Glutamatergic neuron (in vitro differentiated cells): ENCODE results near the gene OSBP2. TPM values are rescaled to one million over a fixed set of nuclear protein-coding genes. Genes with fewer than 3 reads are reported as not detected.

Experiments
- DNase-seq: peaks from one replicate; pipeline ENCODE4 v3.0.0; 2022
- H3K27ac Mint-ChIP-seq: one replicate; pipeline ENCODE4 v1.8.0; 2020; ENCODE audit warnings: mild to moderate bottlenecking, mixed read lengths, inconsistent platforms; ENCODE audit not compliant: unreplicated experiment
- H3K27me3 Mint-ChIP-seq: one replicate; pipeline ENCODE4 v1.8.0; 2020; ENCODE audit warnings: mild to moderate bottlenecking, moderate library complexity, mixed read lengths, inconsistent platforms; ENCODE audit not compliant: unreplicated experiment
- H3K36me3 Mint-ChIP-seq: one replicate; pipeline ENCODE4 v1.8.0; 2020; ENCODE audit warnings: mild to moderate bottlenecking, mixed read lengths, inconsistent platforms; ENCODE audit not compliant: unreplicated experiment
- H3K4me1 Mint-ChIP-seq: one replicate; pipeline ENCODE4 v1.8.0; 2020; ENCODE audit warnings: mild to moderate bottlenecking, low read depth, mixed read lengths, inconsistent platforms; ENCODE audit not compliant: unreplicated experiment
- H3K4me3 Mint-ChIP-seq: one replicate; pipeline ENCODE4 v1.8.0; 2020; ENCODE audit warnings: mild to moderate bottlenecking, mixed read lengths, inconsistent platforms; ENCODE audit not compliant: unreplicated experiment
- H3K9me3 Mint-ChIP-seq: one replicate; pipeline ENCODE4 v1.8.0; 2020; ENCODE audit warnings: mild to moderate bottlenecking, moderate library complexity, mixed read lengths, inconsistent platforms; ENCODE audit not compliant: unreplicated experiment
- total RNA-seq: library from RNA; stranded (reverse); fragmentation: NEBNext Ultra II Directional; extraction: Animal tissue kit (Norgen Biotek cat#: 25700); gene quantifications from one replicate; pipeline ENCODE4 v1.2.1, GENCODE V29; 2021; ENCODE audit not compliant: unreplicated experiment
- TF ChIP-seq, protein P1 (sequence below): fragments of 200-600 bp; sonication (generic); IDR thresholded peaks from one replicate; pipeline ENCODE4 v1.5.0; 2021; ENCODE audit not compliant: partially characterized antibody, unreplicated experiment

Gene OSBP2
- total RNA-seq, 1 donor from 2014 or later: 18.3 TPM

DNA sequence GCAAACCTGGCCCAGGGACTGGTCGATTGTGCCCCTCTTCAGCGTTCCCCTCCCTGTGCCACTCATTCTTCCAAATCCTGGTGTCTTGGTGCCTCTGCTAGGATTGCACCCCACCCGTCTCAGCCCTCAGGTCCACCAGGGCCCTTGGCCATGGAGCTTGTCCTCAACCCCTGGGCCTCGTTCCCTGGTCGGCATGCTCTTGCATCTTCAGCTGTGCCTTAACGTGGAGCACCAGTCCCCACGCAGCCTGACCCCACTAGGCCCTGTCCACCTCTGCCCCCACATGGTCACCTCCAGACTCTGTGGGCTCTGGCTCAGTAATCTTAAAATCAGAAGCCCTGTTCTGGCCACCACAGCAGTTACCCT, 61.1 kb downstream of the OSBP2 start:
- H3K4me1 Mint-ChIP-seq: no peaks in the 10 kb centered on the region
- peaks cover 4% of the 10 kb centered on the region for H3K27me3 Mint-ChIP-seq
- H3K36me3 Mint-ChIP-seq: peaks cover 5% of the 10 kb centered on the region
- TF ChIP-seq, protein P1, sequence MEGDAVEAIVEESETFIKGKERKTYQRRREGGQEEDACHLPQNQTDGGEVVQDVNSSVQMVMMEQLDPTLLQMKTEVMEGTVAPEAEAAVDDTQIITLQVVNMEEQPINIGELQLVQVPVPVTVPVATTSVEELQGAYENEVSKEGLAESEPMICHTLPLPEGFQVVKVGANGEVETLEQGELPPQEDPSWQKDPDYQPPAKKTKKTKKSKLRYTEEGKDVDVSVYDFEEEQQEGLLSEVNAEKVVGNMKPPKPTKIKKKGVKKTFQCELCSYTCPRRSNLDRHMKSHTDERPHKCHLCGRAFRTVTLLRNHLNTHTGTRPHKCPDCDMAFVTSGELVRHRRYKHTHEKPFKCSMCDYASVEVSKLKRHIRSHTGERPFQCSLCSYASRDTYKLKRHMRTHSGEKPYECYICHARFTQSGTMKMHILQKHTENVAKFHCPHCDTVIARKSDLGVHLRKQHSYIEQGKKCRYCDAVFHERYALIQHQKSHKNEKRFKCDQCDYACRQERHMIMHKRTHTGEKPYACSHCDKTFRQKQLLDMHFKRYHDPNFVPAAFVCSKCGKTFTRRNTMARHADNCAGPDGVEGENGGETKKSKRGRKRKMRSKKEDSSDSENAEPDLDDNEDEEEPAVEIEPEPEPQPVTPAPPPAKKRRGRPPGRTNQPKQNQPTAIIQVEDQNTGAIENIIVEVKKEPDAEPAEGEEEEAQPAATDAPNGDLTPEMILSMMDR: no peak
- DNase-seq: no peak
- no peak overlapping the region for H3K4me3 Mint-ChIP-seq
- no peaks in the 10 kb centered on the region for H3K9me3 Mint-ChIP-seq
- no peak overlapping the region for H3K27ac Mint-ChIP-seq

DNA sequence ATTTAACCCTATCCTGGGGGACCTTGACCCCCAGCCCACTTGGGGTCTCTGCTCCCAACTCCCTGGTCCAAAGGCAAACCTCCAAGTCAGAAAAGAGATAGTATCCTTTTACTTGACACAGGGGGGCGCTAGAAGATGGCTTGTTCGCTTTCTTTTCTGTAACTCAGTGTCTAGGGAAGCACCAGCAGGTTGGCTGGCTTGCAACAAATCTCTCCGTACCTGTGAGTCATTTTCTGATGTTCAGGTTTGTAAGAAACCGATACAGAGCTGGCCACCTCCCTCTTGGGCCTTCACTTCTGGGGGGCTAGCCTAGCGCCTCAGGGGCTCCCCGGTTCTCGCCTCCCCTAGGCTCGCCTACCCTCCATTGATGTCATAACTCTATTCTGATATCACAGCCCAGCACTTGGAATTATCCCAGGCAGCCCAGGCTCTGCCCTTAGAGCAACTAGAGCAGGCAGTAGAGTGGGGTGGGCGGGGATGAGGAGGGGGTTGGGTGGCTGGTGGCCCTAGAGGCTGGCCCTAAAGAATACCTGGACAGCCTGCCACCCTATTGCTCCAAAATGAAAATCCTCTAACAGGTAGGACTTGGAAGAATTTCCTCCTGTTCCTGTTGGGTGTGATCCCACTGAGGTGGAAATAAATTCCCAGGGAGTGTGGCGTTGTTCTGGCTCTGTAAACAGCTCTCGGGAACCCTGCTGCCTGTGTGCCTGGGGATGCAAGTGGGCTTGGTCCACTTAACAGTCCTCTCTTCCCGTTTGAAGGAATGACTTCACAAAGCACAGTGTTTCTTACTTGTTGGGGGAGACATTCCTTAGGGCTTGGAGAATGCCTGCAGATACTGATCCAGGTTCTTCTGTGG, 69.4 kb downstream of the OSBP2 start:
- H3K27ac Mint-ChIP-seq: no peak overlapping the region
- peak; percentile 39 for DNase-seq
- no peaks in the 10 kb centered on the region for H3K36me3 Mint-ChIP-seq
- H3K27me3 Mint-ChIP-seq: no peaks in the 10 kb centered on the region
- H3K9me3 Mint-ChIP-seq: no peaks in the 10 kb centered on the region
- TF ChIP-seq, protein P1: peak; percentile 73
- H3K4me3 Mint-ChIP-seq: no peak overlapping the region
- no peaks in the 10 kb centered on the region for H3K4me1 Mint-ChIP-seq

DNA sequence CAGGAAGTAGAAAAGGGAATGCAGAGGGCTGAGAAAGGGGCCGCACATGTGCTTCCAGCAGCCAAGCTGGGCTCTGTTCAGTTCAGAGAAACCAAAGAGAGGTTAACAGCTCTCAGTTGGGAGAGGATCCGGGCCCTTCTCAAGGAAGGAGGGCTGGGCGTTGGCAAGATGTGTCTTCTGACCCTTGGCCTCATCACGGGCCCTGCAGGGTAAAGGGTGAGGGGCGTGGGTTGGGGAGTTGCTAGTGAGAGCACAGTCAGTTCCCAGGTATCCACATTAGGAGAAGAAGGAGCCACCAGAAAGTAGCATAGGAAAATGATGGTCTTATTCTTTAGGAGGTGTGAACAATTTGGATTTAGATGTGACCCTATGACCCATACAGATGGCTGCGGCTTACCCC, 73.0 kb downstream of the OSBP2 start:
- no peak for DNase-seq
- Mint-ChIP-seq H3K36me3 (no peaks in the 10 kb centered on the region), H3K9me3 (no peaks in the 10 kb centered on the region), H3K27me3 (no peaks in the 10 kb centered on the region), H3K4me3 (no peak overlapping the region), H3K27ac (no peak overlapping the region), H3K4me1 (no peaks in the 10 kb centered on the region)
- TF ChIP-seq, protein P1: no peak

DNA sequence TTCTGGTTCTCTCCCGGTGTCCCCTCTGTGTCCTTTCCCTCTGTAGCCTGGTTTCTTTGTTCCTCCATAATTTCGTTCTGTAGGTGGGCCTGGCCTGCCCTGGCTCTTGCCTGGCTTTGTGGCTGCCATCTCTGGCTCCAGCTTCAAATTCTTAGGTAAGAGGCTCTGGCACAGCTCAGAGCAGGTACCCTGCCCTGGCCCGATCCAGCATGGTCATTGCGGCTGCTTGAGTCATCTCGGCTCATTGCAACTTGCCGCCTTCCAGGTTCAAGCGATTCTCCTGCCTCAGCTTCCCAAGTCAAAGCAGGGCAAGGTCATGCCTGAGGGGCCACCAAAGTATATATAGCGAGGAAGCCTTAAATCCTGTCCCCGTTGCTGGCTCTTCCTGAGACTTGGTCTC, 76.0 kb downstream of the OSBP2 start:
- no peaks in the 10 kb centered on the region for H3K36me3 Mint-ChIP-seq
- TF ChIP-seq, protein P1: no peak
- no peak overlapping the region for H3K4me3 Mint-ChIP-seq
- no peak overlapping the region for H3K27ac Mint-ChIP-seq
- H3K9me3 Mint-ChIP-seq: no peaks in the 10 kb centered on the region
- DNase-seq: no peak
- no peaks in the 10 kb centered on the region for H3K4me1 Mint-ChIP-seq
- H3K27me3 Mint-ChIP-seq: peaks cover 2% of the 10 kb centered on the region

DNA sequence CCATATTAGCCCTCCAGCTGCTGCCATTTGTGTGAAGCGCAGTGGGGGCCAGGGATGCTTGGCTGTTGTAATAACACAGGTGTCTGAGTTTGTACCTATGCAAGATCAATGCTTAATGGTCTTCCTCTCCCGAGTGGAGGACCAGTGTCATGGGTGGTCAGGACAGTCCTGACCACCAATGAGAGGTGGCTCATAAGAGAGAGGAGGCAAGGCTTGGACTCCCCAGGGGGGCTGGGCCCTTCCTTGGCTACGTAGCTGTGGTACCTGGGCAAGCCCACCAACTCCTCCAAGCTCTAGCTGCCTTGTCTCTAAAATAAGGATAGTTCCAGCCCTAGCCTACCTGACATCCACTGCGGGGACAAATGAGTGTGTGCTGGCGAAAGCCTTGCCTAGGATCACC, 79.2 kb downstream of the OSBP2 start:
- H3K36me3 Mint-ChIP-seq: no peaks in the 10 kb centered on the region
- no peak for DNase-seq
- TF ChIP-seq, protein P1: no peak
- H3K27ac Mint-ChIP-seq: no peak overlapping the region
- no peaks in the 10 kb centered on the region for H3K9me3 Mint-ChIP-seq
- H3K4me1 Mint-ChIP-seq: no peaks in the 10 kb centered on the region
- H3K27me3 Mint-ChIP-seq: peaks cover 5% of the 10 kb centered on the region
- no peak overlapping the region for H3K4me3 Mint-ChIP-seq
